ENCODE data around the gene HOXC4.

HOXC4 gene

DNA sequence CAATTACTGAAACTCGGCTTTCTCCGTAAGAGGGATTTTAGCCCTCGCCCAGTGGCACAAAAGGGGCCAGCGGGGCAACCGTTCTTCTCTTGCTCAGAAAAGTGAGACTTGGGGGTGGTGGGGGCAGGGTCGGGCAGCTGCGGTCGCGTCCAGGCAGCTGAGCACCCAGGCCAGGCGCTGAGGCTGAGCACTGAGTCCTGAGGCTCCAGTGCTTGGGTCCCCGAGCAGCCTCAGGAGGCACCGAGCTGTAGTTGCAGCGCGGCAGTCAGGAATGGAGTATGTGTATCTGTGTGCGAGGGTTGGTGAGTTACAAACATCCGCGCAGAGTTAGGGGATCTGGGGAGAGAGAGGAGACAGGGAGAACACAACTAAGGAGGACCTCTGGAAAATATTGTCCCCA is 29.5 kb upstream of the HOXC4 start:
- in situ Hi-C loops (cut with HindIII; ENCODE audit: low sequenced_read_pairs) = no loop called here
- TF ChIP-seq, protein P1, sequence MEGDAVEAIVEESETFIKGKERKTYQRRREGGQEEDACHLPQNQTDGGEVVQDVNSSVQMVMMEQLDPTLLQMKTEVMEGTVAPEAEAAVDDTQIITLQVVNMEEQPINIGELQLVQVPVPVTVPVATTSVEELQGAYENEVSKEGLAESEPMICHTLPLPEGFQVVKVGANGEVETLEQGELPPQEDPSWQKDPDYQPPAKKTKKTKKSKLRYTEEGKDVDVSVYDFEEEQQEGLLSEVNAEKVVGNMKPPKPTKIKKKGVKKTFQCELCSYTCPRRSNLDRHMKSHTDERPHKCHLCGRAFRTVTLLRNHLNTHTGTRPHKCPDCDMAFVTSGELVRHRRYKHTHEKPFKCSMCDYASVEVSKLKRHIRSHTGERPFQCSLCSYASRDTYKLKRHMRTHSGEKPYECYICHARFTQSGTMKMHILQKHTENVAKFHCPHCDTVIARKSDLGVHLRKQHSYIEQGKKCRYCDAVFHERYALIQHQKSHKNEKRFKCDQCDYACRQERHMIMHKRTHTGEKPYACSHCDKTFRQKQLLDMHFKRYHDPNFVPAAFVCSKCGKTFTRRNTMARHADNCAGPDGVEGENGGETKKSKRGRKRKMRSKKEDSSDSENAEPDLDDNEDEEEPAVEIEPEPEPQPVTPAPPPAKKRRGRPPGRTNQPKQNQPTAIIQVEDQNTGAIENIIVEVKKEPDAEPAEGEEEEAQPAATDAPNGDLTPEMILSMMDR (IDR thresholded peaks at IDR 0.05; ENCODE audit: low read depth, low read length, missing control alignments) = no peak
- no peak overlapping the region for H3K4me3 ChIP-seq (ENCODE audit: low read depth, low read length)
- no peak for DNase-seq (ENCODE audit: low read depth)

DNA sequence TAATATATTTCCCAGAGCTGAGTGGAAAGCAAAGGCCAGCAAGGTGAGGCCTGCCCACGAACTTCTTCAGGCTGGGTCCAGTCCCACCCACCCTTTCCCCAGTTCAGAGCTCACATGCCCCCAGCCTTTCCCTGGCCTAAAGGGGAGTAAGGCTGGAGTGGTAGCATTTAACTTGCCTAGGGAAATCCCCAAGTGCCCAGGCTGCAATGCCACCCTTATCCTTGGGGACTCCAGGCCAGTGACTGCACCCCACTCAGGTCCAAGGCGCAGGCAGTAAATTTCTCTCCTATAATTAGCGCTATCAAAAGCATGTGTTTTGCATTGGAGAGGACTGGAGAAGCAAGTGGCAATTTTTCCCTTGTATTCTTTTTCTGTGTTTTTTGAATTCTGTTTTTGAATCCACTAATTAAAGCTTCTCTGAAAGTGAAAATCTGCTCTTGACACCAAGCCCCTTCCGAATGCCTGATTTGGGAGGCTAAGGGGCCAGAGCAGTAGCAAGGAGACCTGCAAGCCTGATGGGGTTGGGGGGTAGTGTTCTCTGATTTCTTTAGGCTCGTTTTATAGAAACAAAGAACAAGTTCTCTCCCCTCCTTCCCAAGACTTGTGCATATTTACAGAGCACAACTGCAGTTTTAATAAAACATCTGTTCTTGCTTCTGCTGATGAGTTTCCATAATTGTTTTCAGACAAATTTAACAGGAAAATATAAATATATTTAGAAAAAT is 28.9 kb upstream of the HOXC4 start:
- no peak for DNase-seq (ENCODE audit: low read depth)
- TF ChIP-seq, protein P1 (IDR thresholded peaks at IDR 0.05; ENCODE audit: low read depth, low read length, missing control alignments) = no peak
- no peak overlapping the region for H3K4me3 ChIP-seq (ENCODE audit: low read depth, low read length)
- in situ Hi-C loops (cut with HindIII; ENCODE audit: low sequenced_read_pairs) = no loop called here

DNA sequence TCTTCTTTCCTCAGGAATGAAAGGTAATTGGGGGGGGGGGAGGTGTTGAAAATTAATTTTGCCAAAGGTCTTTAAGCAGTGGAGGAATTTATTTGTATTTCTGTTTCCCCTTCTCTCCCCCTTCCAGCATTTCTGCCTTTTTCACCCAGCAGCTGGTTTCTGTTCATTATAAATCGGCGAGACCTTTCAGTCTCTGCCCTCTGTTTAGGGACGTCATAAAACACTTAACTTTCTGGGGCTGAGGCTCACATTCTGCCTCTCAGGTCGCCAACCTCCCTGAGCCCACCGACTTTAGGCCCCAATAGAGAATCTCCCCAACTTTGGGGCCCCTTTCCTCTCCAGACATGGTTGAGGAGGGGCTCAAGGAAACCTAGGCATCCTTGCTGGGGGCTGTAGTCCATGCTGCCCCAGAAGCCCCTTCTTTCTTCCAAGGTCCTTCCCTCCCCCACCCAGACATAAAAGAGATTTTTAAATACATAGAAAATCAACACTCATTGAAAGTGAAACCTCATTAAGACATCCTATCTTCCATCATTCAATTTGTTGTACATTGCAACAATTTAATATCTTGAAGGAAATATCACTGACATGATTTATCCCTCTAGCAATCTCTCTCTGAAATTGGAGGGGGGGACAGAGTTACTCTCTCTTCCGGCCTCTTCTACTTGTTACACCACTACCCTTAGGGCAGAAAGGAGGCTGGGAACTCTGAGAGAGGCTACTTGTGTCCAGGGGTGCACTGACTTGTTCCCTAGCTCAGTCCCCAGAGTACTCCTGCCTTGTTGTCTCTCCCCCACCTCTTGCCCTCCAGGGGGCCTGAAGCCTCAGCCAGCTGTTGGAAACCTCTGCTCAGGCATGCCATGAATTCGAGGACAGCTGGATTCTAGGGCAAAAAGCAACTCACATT is 27.9 kb upstream of the HOXC4 start:
- TF ChIP-seq, protein P1 (IDR thresholded peaks at IDR 0.05; ENCODE audit: low read depth, low read length, missing control alignments) = no peak
- no peak overlapping the region for H3K4me3 ChIP-seq (ENCODE audit: low read depth, low read length)
- DNase-seq (ENCODE audit: low read depth) = no peak
- in situ Hi-C loops (cut with HindIII; ENCODE audit: low sequenced_read_pairs) = no loop called here

DNA sequence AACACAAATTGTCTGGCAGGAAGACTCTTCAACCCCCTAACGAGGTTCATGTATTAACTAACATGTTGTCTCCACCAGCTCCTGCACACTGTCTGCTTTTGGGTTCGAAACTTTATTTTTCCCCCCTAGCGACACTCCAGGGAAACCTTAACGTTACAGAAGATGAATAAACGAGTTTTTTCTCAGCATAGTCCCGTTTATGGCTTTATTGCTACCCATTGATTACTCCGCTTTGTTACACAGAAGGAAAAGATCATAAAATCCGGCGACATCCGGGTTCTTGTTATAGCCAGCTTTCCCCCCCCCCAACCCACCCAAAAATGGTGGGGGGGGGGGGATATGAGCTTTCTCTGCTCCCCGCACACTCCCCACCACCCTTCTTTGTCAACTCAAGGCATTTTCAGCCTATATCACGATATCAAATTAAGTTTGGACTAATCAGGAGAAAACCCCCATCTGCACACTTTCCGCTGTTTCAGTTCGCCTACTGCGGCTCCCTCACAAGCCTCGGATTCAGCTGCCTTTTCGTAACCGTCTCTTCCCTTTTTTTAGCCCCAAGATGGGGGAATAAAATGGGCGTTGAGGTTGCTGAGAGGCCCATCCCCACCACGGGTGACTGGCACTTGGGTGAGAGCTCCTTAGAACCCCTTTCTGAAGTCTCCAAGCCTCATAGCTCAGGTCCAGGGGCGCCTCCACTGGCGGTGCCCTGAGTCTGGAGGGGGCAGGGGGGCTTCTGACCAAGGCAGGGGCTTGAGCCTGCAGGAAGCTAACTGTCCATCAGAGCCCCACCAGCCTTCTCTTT is 26.8 kb upstream of the HOXC4 start:
- in situ Hi-C loops (cut with HindIII; ENCODE audit: low sequenced_read_pairs) = no loop called here
- no peak overlapping the region for H3K4me3 ChIP-seq (ENCODE audit: low read depth, low read length)

DNA sequence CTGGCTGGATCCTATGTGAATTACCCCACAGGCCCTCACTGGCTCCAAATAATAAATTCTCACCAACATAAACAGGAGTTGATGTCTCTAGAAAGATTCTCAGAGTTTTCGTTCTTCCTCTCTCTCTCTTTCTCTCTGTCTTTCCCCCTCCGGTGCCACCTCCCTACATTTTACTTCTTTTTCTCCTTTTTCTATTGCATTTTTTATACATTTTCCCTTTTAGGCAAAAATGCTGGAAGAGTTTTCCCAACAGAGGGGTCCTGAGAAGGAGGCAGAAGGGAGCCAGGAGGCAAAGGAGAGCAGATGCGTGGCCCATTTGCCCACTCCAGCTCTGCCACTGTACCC is 26.2 kb upstream of the HOXC4 start:
- in situ Hi-C loops (cut with HindIII; ENCODE audit: low sequenced_read_pairs) = no loop called here
- no peak for DNase-seq (ENCODE audit: low read depth)
- no peak overlapping the region for H3K4me3 ChIP-seq (ENCODE audit: low read depth, low read length)
- TF ChIP-seq, protein P1 (IDR thresholded peaks at IDR 0.05; ENCODE audit: low read depth, low read length, missing control alignments) = no peak

More for the DNA sequence above, 26.8 kb upstream of the HOXC4 start:
- no peak for DNase-seq (ENCODE audit: low read depth)
- TF ChIP-seq, protein P1 (IDR thresholded peaks at IDR 0.05; ENCODE audit: low read depth, low read length, missing control alignments) = no peak

All from astrocyte of the cerebellum (primary cell).